Measurements from ENCODE around the gene MCMBP.
"Not testable (repeated sequence)": the region's sequence is repeated elsewhere in the genome, so short reads cannot be mapped to it uniquely, and the experiment has no call there.

The MCMBP gene

GRCh38 chr10:119878524-119878923 is 5.9 kb upstream of the MCMBP start:
- no peak overlapping the region for H3K27ac ChIP-seq (replicated peaks)
- no peak for TF ChIP-seq POLR2AphosphoS5 (IDR thresholded peaks at IDR 0.05; ENCODE audit: low read depth)
- no peak for TF ChIP-seq CTCF (IDR thresholded peaks at IDR 0.05; ENCODE audit: insufficient read depth, low read length)
- TF ChIP-seq REST (IDR thresholded peaks at IDR 0.05; ENCODE audit: insufficient replicate concordance, low read depth) = no peak
- TF ChIP-seq SPI1 (IDR thresholded peaks at IDR 0.05; ENCODE audit: borderline replicate concordance, low read depth) = no peak
- no peak for TF ChIP-seq GABPA (IDR thresholded peaks at IDR 0.05; ENCODE audit: low read depth)
- no peak for DNase-seq (ENCODE audit: low read depth in 1 of 2, low spot score in 1 of 2)
- H3K27me3 ChIP-seq (ENCODE audit: insufficient read depth, poor library complexity, severe bottlenecking) = no peaks in the 10 kb centered on the region
- no peak overlapping the region for H3K4me3 ChIP-seq (replicated peaks; ENCODE audit: insufficient read depth, low read length)

- Histone ChIP-seq H3K27ac (replicated peaks) (peak overlapping the region; percentile 79), H3K4me3 (replicated peaks; ENCODE audit: insufficient read depth, low read length) (peak overlapping the region; percentile 85), H3K27me3 (ENCODE audit: insufficient read depth, poor library complexity, severe bottlenecking) (no peaks in the 10 kb centered on the region)
- DNase-seq (ENCODE audit: low read depth in 1 of 2, low spot score in 1 of 2) = peak; percentile 67 to 86
- TF ChIP-seq SPI1 (IDR thresholded peaks at IDR 0.05; ENCODE audit: borderline replicate concordance, low read depth) (no peak), GABPA (IDR thresholded peaks at IDR 0.05; ENCODE audit: low read depth) (no peak), CTCF (IDR thresholded peaks at IDR 0.05; ENCODE audit: insufficient read depth, low read length) (no peak), POLR2AphosphoS5 (IDR thresholded peaks at IDR 0.05; ENCODE audit: low read depth) (peak; percentile 18; the same call in 1 of the 2 replicates), REST (IDR thresholded peaks at IDR 0.05; ENCODE audit: insufficient replicate concordance, low read depth) (no peak)
Observed at GRCh38 chr10:119872860-119873681, 428 bp upstream of the MCMBP start.

- H3K27me3 ChIP-seq (ENCODE audit: insufficient read depth, poor library complexity, severe bottlenecking) = no peaks in the 10 kb centered on the region
- peak overlapping the region; percentile 85 for H3K4me3 ChIP-seq (replicated peaks; ENCODE audit: insufficient read depth, low read length)
- DNase-seq (ENCODE audit: low read depth in 1 of 2, low spot score in 1 of 2) = peak in 1 of 2 experiments; percentile 91
- peak overlapping the region; percentile 85 for H3K27ac ChIP-seq (replicated peaks)
- TF ChIP-seq REST (IDR thresholded peaks at IDR 0.05; ENCODE audit: insufficient replicate concordance, low read depth) (no peak), POLR2AphosphoS5 (IDR thresholded peaks at IDR 0.05; ENCODE audit: low read depth) (no peak), SPI1 (IDR thresholded peaks at IDR 0.05; ENCODE audit: borderline replicate concordance, low read depth) (no peak), CTCF (IDR thresholded peaks at IDR 0.05; ENCODE audit: insufficient read depth, low read length) (no peak), GABPA (IDR thresholded peaks at IDR 0.05; ENCODE audit: low read depth) (peak; percentile 65)
Observed at GRCh38 chr10:119871881-119872609, 598 bp downstream of the MCMBP start.

GRCh38 chr10:119869398-119869797 is 3.2 kb downstream of the MCMBP start:
- H3K4me3 ChIP-seq (replicated peaks; ENCODE audit: insufficient read depth, low read length); DNase-seq (ENCODE audit: low read depth in 1 of 2, low spot score in 1 of 2); H3K27me3 ChIP-seq (ENCODE audit: insufficient read depth, poor library complexity, severe bottlenecking); H3K27ac ChIP-seq (replicated peaks): not testable (repeated sequence)

Data from HL-60 (cell line).